ENCODE measurements around the gene KPTN.

GRCh38 chr19:47520839-47521238 is 36.8 kb upstream of the KPTN start:
- TF ChIP-seq POLR2A (IDR thresholded peaks at IDR 0.05) (no peak), CTCF (IDR thresholded peaks at IDR 0.05) (no peak), POLR2AphosphoS5 (IDR thresholded peaks at IDR 0.05) (no peak), EP300 (IDR thresholded peaks at IDR 0.05) (no peak)
